Neural cell (in vitro differentiated cells): ENCODE results near the gene PDE4D. TPM values are rescaled to one million over a fixed set of nuclear protein-coding genes. Genes with fewer than 3 reads are reported as not detected.

Experiments
- H2AFZ ChIP-seq: fragments of 200-600, 300-800 bp; sonication (generic), shearing (Covaris generic); 2 replicates; pipeline ENCODE4 v1.6.0; 2014; ENCODE audit warnings: low read depth, mild to moderate bottlenecking, antibody characterized with exemption, low read length, moderate library complexity
- H3F3A ChIP-seq: fragments of 200-600 bp; shearing (Covaris generic); 2 replicates; pipeline ENCODE4 v1.6.1; 2016; ENCODE audit warnings: mild to moderate bottlenecking, moderate library complexity, mixed read lengths, antibody characterized with exemption, low read length; ENCODE audit not compliant: insufficient read depth, poor library complexity, severe bottlenecking
- H3K27ac ChIP-seq: fragments of 200-600, 300-800 bp; sonication (generic), shearing (Covaris generic); 2 replicates; pipeline ENCODE4 v1.5.1; 2014; ENCODE audit warnings: mild to moderate bottlenecking, low read length, moderate library complexity
- H3K27me3 ChIP-seq: fragments of 300-800, 200-600 bp; sonication (generic), shearing (Covaris generic); 2 replicates; pipeline ENCODE4 v1.6.0; 2014; ENCODE audit warnings: mild to moderate bottlenecking, low read depth, low read length, moderate library complexity; ENCODE audit not compliant: insufficient read depth
- H3K36me3 ChIP-seq: fragments of 300-800, 200-600 bp; sonication (generic), shearing (Covaris generic); 2 replicates; pipeline ENCODE4 v1.5.1; 2014; ENCODE audit warnings: mild to moderate bottlenecking, antibody characterized with exemption, low read length, moderate library complexity; ENCODE audit not compliant: insufficient read depth
- H3K4me2 ChIP-seq: fragments of 300-800, 200-600 bp; sonication (generic), shearing (Covaris generic); 2 replicates; pipeline ENCODE4 v1.6.0; 2014; ENCODE audit warnings: mild to moderate bottlenecking, low read length
- H3K4me3 ChIP-seq: fragments of 300-800, 200-600 bp; sonication (generic), shearing (Covaris generic); 2 replicates; pipeline ENCODE4 v1.5.1; 2014; ENCODE audit warnings: mild to moderate bottlenecking, low read length, moderate library complexity
- H3K79me2 ChIP-seq: fragments of 200-600 bp; shearing (Covaris generic); replicated peaks from 2 replicates; pipeline ENCODE4 v1.6.0; 2014; ENCODE audit warnings: mild to moderate bottlenecking, low read length, moderate library complexity; ENCODE audit not compliant: insufficient read depth
- H3K9ac ChIP-seq: fragments of 300-800, 200-600 bp; sonication (generic), shearing (Covaris generic); 2 replicates; pipeline ENCODE4 v1.6.1; 2016; ENCODE audit warnings: mild to moderate bottlenecking, low read length, mixed read lengths
- H3K9me2 ChIP-seq: fragments of 200-600 bp; shearing (Covaris generic); 2 replicates; pipeline ENCODE4 v1.6.1; 2016; ENCODE audit warnings: mild to moderate bottlenecking, low read length, mixed read lengths; ENCODE audit not compliant: insufficient read depth
- H3K9me3 ChIP-seq: fragments of 200-600, 300-800 bp; sonication (generic), shearing (Covaris generic); 2 replicates; pipeline ENCODE4 v1.6.1; 2016; ENCODE audit warnings: mild to moderate bottlenecking, mixed run types, low read length, moderate library complexity, mixed read lengths
- H4K20me1 ChIP-seq: fragments of 200-600 bp; shearing (Covaris generic); 2 replicates; pipeline ENCODE4 v1.6.1; 2016; ENCODE audit warnings: mild to moderate bottlenecking, mixed run types; ENCODE audit not compliant: insufficient read depth
- EP300 ChIP-seq: fragments of 450-650 bp; conservative IDR thresholded peaks from 2 replicates; pipeline ENCODE4 v1.6.1; 2014; ENCODE audit warnings: antibody characterized with exemption, mild to moderate bottlenecking, moderate library complexity; ENCODE audit not compliant: poor library complexity, severe bottlenecking
- EZH2 ChIP-seq: fragments of 200-600, 300-800 bp; shearing (Covaris generic), sonication (generic); IDR thresholded peaks from 2 replicates; pipeline ENCODE4 v1.6.1; 2014; ENCODE audit warnings: antibody characterized with exemption, low read length, borderline replicate concordance, mild to moderate bottlenecking; ENCODE audit not compliant: insufficient read depth, poor library complexity, severe bottlenecking
- MXI1 ChIP-seq: fragments of 450-650 bp; conservative IDR thresholded peaks from 2 replicates; pipeline ENCODE4 v1.6.1; 2014; ENCODE audit warnings: antibody characterized with exemption, mild to moderate bottlenecking; ENCODE audit not compliant: poor library complexity, severe bottlenecking
- POLR2AphosphoS5 ChIP-seq: IDR thresholded peaks from 2 replicates; pipeline ENCODE4 v1.6.1; 2012
- RAD21 ChIP-seq: fragments of 450-650 bp; conservative IDR thresholded peaks from 2 replicates; pipeline ENCODE4 v1.6.1; 2014; ENCODE audit warnings: antibody characterized with exemption, mild to moderate bottlenecking, moderate library complexity
- REST ChIP-seq: IDR thresholded peaks from 2 replicates; pipeline ENCODE4 v1.6.1; 2012; ENCODE audit warnings: borderline replicate concordance
- SMC3 ChIP-seq: fragments of 450-650 bp; conservative IDR thresholded peaks from 2 replicates; pipeline ENCODE4 v1.6.1; 2014; ENCODE audit warnings: antibody characterized with exemption, mild to moderate bottlenecking, moderate library complexity; ENCODE audit not compliant: poor library complexity
- TAF1 ChIP-seq: IDR thresholded peaks from 2 replicates; pipeline ENCODE4 v1.6.1; 2012; ENCODE audit warnings: low read depth
- polyA plus RNA-seq: library from polyadenylated mRNA; depleted of rRNA; stranded (reverse); fragments of >200 nt; gene quantifications from 2 replicates; pipeline ENCODE4 v1.2.3, GENCODE V29; 2014
- TF ChIP-seq, protein P1 (sequence below): fragments of 450-650 bp; IDR thresholded peaks from 2 replicates; pipeline ENCODE4 v1.5.1; 2014; ENCODE audit warnings: antibody characterized with exemption, mild to moderate bottlenecking, moderate library complexity; ENCODE audit not compliant: poor library complexity, severe bottlenecking

PDE4D gene
- polyA plus RNA-seq, 1 donor from 2014 or later = 42.8 TPM

DNA sequence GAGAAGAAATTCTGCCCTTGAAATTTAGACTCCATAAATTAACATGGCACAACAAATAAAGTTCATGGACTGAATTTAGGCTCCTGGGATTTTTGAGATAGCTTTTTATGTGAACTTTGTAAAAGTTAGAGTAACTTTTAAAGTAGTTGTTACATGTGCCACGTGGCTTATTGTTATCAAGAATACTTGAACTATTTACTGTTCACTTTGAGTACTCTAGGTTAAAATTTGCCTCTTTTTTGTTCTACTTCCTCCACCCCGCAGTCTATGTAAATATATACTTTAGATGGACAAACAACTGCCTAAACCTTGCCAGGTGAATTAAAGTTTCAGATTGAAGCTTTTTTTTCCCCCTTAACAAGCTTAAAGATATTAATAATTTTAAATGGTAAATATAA lies 852.7 kb downstream of the PDE4D start:
- Histone ChIP-seq H3K79me2 (peaks cover 23% of the 10 kb centered on the region), H3F3A (no peaks in the 10 kb centered on the region), H4K20me1 (no peaks in the 10 kb centered on the region), H2AFZ (no peak overlapping the region), H3K9me3 (no peaks in the 10 kb centered on the region), H3K27me3 (peaks cover 22% of the 10 kb centered on the region), H3K9ac (no peak overlapping the region), H3K4me3 (no peak overlapping the region), H3K27ac (no peak overlapping the region), H3K9me2 (no peaks in the 10 kb centered on the region), H3K4me2 (no peak overlapping the region), H3K36me3 (no peaks in the 10 kb centered on the region)
- TF ChIP-seq, protein P1, sequence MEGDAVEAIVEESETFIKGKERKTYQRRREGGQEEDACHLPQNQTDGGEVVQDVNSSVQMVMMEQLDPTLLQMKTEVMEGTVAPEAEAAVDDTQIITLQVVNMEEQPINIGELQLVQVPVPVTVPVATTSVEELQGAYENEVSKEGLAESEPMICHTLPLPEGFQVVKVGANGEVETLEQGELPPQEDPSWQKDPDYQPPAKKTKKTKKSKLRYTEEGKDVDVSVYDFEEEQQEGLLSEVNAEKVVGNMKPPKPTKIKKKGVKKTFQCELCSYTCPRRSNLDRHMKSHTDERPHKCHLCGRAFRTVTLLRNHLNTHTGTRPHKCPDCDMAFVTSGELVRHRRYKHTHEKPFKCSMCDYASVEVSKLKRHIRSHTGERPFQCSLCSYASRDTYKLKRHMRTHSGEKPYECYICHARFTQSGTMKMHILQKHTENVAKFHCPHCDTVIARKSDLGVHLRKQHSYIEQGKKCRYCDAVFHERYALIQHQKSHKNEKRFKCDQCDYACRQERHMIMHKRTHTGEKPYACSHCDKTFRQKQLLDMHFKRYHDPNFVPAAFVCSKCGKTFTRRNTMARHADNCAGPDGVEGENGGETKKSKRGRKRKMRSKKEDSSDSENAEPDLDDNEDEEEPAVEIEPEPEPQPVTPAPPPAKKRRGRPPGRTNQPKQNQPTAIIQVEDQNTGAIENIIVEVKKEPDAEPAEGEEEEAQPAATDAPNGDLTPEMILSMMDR = no peak
- TF ChIP-seq EZH2 (no peak), RAD21 (no peak), TAF1 (no peak), EP300 (no peak), POLR2AphosphoS5 (no peak), REST (no peak), SMC3 (no peak), MXI1 (no peak)

- no peak overlapping the region for H2AFZ ChIP-seq
- H3K27me3 ChIP-seq = peaks cover 22% of the 10 kb centered on the region
- H3K9me2 ChIP-seq = no peaks in the 10 kb centered on the region
- no peaks in the 10 kb centered on the region for H3K36me3 ChIP-seq
- H4K20me1 ChIP-seq = no peaks in the 10 kb centered on the region
- no peak overlapping the region for H3K4me2 ChIP-seq
- H3K9me3 ChIP-seq = no peaks in the 10 kb centered on the region
- peak overlapping the region; percentile 89 for H3K4me3 ChIP-seq
- H3K27ac ChIP-seq = no peak overlapping the region
- H3F3A ChIP-seq = no peaks in the 10 kb centered on the region
- peak overlapping the region; percentile 75 for H3K9ac ChIP-seq
- peaks cover 23% of the 10 kb centered on the region for H3K79me2 ChIP-seq
- TF ChIP-seq MXI1 (no peak), POLR2AphosphoS5 (no peak), RAD21 (no peak), REST (no peak), EZH2 (no peak), TAF1 (no peak), EP300 (no peak), SMC3 (no peak)
- TF ChIP-seq, protein P1 = no peak
Measured at GRCh38 chr5:59040024-59040803, 853.3 kb downstream of the PDE4D start.
